Measurements from ENCODE around the gene COX19.
A peak's percentile ranks its signal among the peaks of the same experiment; 100 is the strongest.
"Not testable (repeated sequence)": the region's sequence is repeated elsewhere in the genome, so short reads cannot be mapped to it uniquely, and the experiment has no call there.

The COX19 gene

DNA sequence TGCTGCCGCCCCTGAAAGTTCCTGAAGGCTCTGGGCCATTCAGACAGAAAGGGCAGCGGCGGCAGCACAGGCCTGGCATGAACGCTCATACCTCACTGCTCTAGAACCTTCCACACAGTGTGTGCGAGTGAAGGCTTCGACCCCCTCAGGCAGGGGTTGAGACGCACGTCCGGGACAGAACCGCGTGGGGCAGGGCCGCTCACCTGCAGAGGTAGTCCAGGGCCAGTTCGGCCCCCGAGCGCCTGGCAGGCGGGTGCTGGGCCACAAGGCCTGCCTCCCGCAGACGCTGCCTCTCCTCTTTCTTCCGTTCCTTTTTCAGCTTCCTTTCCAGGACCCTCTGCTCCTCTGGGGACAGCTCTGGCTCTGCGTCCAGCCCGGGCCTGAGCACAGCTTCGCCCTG is 34.4 kb upstream of the COX19 start:
- no peak for DNase-seq

GRCh38 chr7:1008733-1009363 is 33.5 kb upstream of the COX19 start:
- no peak for DNase-seq

DNA sequence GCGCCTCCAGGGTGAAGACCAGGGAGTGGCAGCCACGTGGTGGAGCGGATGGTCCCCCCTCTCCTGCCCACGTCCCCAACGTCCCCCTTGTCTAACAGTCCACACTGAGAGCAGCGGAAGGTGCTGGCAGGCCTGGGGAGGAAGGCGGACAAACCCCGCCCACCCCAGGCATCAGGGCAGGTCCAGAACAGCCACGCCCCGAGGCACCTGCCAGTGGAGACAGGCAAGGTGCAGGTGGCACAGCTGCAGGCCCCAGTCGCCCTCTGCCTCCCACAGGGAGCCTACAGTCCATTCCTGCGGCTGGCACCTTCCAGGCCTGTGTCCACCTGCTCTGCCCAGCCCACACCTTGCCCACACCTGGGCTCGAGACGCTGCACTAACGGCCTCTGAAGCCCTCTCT is 32.6 kb upstream of the COX19 start:
- DNase-seq = no peak

DNA sequence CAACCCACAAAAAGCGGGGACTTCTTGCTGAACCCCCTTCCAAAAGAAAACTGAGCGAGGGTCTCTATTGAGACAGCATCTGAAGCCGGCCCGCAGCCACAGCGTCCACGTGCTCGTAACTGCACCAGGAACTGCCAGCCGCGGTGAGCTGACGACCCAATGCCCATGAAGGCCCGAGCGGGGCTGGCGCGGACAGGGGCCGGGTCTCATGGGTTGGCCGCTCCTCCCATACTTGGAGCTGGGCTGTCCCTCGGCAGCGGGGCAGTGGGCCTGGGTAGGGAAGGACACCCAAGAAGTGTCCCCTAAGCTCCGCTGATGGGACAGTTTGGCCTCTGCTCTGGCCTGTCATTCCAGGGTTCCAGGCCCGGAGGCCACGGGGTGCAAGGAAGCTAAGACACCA is 30.0 kb upstream of the COX19 start:
- DNase-seq = no peak

DNA sequence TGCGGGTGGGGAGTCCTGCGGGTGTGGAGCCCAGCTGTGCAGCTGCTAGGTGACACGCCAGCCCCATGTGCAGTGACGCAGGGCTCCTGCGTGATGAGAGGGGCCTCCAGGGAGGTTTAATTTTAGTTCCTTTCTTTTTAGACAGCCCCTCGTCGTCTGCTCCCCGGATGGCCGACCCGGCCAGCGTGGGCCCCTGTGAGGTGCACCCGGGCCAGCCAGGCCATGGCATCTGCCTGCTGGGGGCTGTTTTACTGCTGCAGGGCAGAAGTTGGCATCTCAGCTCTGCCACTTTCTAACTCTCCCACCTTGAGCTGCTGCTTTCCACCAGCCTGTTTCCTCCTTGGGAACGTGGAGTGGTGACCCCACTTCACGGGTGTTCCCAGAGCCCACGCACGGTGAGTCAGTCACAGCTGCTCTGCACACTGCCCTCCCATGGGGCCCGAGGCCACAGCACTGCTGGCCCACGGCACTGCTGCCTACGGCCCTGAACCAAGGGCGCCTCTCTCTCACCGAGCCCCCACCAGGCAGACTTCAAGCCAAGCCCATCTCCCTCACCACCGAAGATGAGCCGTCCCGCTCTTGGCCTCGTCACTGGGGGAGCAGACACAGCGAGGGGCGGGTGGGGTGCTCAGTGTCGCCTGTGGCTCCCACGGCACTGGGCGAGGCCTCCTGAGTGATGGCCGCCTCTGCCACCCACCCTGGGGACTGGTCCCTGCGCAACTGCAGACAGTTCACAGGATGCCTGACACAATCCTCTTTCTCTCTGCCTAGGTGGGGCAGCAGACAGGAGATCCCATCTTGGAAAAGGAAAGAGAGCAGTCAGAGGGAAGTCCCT is 28.9 kb upstream of the COX19 start:
- no peak for DNase-seq

DNA sequence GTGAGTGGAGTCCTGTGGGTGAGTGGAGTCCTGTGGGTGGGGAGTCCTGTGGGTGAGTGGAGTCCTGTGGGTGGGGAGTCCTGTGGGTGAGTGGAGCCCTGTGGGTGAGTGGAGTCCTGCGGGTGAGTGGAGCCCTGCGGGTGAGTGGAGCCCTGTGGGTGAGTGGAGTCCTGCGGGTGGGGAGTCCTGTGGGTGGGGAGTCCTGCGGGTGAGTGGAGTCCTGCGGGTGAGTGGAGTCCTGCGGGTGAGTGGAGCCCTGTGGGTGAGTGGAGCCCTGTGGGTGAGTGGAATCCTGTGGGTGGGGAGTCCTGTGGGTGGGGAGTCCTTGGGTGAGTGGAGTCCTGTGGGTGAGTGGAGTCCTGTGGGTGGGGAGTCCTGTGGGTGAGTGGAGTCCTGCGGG is 27.1 kb upstream of the COX19 start:
- DNase-seq = not testable (repeated sequence)

GRCh38 chr7:1002026-1002425 is 26.7 kb upstream of the COX19 start:
- DNase-seq = not testable (repeated sequence)

DNA sequence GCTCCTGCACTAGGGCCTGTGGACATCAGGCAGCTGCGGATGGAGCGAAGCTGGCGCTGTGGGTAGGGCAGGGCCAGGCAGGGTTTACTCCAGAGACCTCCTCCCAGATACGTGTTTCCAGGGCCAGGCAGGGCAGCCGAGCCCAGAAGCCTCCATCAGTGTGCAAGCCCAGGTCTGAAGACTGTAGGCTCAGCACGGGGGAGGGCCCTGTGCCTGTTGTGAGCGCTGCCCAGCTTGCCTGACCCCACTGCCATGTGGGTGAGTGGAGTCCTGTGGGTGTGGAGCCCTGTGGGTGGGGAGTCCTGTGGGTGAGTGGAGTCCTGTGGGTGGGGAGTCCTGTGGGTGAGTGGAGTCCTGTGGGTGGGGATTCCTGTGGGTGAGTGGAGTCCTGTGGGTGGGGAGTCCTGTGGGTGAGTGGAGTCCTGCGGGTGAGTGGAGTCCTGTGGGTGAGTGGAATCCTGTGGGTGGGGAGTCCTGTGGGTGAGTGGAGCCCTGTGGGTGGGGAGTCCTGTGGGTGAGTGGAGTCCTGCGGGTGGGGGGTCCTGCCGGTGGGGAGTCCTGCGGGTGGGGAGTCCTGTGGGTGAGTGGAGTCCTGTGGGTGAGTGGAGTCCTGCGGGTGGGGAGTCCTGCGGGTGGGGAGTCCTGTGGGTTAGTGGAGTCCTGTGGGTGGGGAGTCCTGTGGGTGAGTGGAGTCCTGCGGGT is 25.9 kb upstream of the COX19 start:
- not testable (repeated sequence) for DNase-seq

GRCh38 chr7:999941-1000935 is 24.9 kb upstream of the COX19 start:
- no peak for DNase-seq

GRCh38 chr7:999149-999879 is 24.0 kb upstream of the COX19 start:
- no peak for DNase-seq

- DNase-seq = no peak
These were observed 22.4 kb upstream of the COX19 start for GRCh38 chr7:997404-998395.

- DNase-seq = no peak
These were observed 20.9 kb upstream of the COX19 start for GRCh38 chr7:996079-996872.

GRCh38 chr7:995571-995970 is 20.2 kb upstream of the COX19 start:
- DNase-seq = no peak

DNA sequence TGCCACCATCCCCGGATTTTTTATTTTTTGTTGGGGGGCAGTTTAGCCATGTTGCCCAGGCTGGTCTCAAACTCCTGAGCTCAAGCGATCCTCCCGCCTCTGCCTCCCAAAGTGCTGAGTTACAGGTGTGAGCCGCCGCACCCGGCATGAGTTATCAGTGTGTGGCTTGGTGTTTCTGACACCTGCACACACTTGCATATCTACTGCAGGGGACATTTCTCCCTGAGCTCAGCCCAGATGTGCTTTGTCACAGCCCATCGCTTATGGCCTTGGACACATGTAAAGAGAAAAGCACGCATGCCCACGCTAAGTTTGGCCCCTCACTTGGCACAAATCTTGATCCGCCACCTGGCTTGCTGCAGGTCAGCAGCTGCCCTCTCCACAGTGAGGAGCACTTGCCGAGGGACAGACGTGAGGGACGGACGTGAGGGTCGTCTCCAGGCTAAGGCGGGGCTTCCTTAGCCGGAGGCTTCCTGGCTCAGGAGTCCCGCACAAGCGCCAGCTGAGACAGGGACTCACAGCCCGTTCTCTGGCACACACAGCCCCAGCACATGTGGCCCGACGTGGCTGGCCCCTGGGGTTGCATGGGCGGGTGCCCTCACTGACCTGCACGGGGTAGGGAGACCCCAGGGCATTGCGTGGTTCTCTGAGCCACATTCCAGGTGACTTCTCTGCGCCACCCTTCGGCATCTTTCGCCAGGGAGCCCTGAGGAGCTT is 19.4 kb upstream of the COX19 start:
- no peak for DNase-seq

DNA sequence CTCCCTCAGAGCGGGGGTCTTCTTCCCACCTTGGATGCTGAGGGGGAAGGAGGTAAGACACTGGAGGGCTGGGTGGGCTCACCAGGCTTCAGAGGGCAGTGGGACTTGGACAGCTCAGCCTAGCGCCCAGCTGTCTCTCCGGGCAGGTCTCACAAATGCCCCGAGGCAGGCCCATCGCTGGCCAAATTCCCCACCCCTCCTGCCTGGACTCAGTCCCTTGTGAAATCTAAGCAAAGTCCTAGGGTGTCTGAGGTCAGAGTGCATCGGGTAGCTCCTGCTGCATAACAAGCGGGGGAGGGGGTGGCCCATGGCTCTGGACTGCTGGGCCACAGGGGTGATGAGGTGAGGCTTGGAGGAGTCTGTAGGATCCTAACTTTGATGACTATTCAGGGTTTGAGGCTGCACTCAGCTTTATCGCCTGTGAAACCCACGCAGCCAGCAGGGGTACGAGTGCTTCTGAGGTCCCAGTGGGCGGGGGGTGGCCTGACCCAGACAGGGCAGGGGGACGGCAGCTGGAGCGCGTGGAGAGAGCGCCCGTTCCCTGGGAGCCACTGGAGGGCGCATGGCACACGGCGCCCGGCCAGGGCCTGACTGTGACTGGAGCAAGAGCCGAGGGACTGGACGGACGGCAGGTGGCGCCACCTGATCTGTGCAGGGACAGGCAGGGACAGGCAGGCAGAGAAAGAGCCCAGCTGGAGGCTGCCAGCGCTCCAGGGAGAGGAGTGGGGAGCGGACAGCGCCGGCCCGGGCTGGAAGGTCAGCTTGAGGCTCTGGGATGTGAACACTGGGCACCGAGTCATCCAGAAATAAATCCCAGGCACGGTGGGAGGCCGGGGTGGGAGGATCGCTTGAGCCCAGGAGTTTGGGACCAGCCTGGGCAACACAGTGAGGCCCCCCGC is 17.6 kb upstream of the COX19 start:
- peak; percentile 91 for DNase-seq

DNA sequence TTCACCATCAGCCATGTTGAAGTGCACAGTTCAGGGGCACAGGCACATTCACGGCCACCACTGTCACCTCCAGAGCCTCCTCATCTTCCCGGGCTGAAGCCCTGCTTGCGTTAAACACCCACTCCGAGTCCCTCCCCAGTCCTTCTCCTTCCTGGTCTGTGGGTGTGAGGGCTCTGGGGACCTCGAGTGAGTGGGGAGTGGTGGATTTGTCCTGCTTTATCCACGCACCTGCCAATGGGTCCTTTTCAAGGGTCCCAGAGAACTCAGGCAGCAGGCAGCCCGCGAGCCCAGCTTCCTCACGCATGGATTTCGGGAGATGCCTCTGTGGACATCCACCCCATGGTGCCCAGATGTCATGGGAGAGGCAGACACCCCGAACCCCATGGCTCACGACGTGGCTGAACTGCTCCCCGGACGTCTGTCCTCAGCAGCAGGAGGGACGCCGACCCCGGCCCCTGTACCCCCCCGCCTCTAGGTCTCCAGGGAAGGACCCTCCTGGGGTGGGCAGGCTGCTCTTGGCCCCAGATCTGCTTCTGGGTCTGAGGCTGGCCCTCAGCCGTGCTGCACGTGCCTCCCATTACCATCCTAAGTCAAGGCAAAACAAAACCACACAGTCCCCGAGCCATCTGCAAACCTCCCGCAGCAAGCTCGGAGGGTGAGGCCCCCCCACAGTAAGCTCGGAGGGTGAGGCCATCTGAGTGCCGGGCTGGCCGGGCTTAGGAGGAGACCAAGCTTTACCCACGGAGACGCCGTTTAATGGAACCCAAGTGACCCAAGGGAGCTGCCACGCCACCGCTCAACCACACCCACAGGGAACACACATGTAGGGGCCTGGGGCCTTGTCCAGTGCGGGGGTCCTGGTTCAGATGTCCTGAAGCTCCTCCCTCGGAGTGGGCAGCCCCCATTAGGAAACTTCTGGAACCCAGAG is 16.6 kb upstream of the COX19 start:
- DNase-seq = no peak
